Measurements from ENCODE around the gene GNG11.

GRCh38 chr7:93973134-93973533 is 51.6 kb downstream of the GNG11 start:
- TF ChIP-seq ZNF121 (tag by site-specific recombination; IDR thresholded peaks at IDR 0.05) = no peak
- no peak for TF ChIP-seq MZF1 (tag by site-specific recombination; IDR thresholded peaks at IDR 0.05; ENCODE audit: borderline replicate concordance)
- TF ChIP-seq ZBTB8A (tag by site-specific recombination; IDR thresholded peaks at IDR 0.05) = no peak
- TF ChIP-seq, protein P1, sequence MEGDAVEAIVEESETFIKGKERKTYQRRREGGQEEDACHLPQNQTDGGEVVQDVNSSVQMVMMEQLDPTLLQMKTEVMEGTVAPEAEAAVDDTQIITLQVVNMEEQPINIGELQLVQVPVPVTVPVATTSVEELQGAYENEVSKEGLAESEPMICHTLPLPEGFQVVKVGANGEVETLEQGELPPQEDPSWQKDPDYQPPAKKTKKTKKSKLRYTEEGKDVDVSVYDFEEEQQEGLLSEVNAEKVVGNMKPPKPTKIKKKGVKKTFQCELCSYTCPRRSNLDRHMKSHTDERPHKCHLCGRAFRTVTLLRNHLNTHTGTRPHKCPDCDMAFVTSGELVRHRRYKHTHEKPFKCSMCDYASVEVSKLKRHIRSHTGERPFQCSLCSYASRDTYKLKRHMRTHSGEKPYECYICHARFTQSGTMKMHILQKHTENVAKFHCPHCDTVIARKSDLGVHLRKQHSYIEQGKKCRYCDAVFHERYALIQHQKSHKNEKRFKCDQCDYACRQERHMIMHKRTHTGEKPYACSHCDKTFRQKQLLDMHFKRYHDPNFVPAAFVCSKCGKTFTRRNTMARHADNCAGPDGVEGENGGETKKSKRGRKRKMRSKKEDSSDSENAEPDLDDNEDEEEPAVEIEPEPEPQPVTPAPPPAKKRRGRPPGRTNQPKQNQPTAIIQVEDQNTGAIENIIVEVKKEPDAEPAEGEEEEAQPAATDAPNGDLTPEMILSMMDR (tag by site-specific recombination; IDR thresholded peaks at IDR 0.05) = no peak
- no peak for TF ChIP-seq YY1 (tag by site-specific recombination; IDR thresholded peaks at IDR 0.05)
- TF ChIP-seq, protein P2, sequence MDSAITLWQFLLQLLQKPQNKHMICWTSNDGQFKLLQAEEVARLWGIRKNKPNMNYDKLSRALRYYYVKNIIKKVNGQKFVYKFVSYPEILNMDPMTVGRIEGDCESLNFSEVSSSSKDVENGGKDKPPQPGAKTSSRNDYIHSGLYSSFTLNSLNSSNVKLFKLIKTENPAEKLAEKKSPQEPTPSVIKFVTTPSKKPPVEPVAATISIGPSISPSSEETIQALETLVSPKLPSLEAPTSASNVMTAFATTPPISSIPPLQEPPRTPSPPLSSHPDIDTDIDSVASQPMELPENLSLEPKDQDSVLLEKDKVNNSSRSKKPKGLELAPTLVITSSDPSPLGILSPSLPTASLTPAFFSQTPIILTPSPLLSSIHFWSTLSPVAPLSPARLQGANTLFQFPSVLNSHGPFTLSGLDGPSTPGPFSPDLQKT (IDR thresholded peaks at IDR 0.05; ENCODE audit: borderline replicate concordance, low read depth, low read length) = no peak
- TF ChIP-seq, protein P3, sequence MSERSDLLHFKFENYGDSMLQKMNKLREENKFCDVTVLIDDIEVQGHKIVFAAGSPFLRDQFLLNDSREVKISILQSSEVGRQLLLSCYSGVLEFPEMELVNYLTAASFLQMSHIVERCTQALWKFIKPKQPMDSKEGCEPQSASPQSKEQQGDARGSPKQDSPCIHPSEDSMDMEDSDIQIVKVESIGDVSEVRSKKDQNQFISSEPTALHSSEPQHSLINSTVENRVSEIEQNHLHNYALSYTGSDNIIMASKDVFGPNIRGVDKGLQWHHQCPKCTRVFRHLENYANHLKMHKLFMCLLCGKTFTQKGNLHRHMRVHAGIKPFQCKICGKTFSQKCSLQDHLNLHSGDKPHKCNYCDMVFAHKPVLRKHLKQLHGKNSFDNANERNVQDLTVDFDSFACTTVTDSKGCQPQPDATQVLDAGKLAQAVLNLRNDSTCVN (tag by site-specific recombination; optimal IDR thresholded peaks at IDR 0.05) = no peak
- no peak for TF ChIP-seq ZBTB7A (tag by site-specific recombination; IDR thresholded peaks at IDR 0.05; ENCODE audit: low read depth)
- no peak for TF ChIP-seq PRDM1 (tag by site-specific recombination; IDR thresholded peaks at IDR 0.05)
- no peak for TF ChIP-seq ZNF747 (tag by site-specific recombination; IDR thresholded peaks at IDR 0.05)
- no peak for TF ChIP-seq TCF7L2 (IDR thresholded peaks at IDR 0.05; ENCODE audit: borderline replicate concordance, low read depth, low read length)
- no peak for TF ChIP-seq FEZF1 (tag by site-specific recombination; IDR thresholded peaks at IDR 0.05)
- TF ChIP-seq ZBTB20 (tag by site-specific recombination; IDR thresholded peaks at IDR 0.05) = no peak
